HepG2 (cell line): Measurements from ENCODE around the gene ZXDC. TPM values are rescaled to one million over a fixed set of nuclear protein-coding genes. Genes with fewer than 3 reads are reported as not detected.

Source experiments
- CBX2 ChIP-seq, 2 experiments: fragments of 200-600 bp in 1 of 2; sonication (generic); formaldehyde crosslinking in 1 of 2; IDR thresholded peaks; 2 replicates each; pipeline versions ENCODE4 v1.7.0 to v1.8.1; 2018 to 2022; ENCODE audit warnings: low read depth in 2 of 2, low read length in 1 of 2, mild to moderate bottlenecking in 1 of 2, missing genetic modification reagents in 1 of 2
- FOSL1 ChIP-seq: sonication (generic); formaldehyde crosslinking; IDR thresholded peaks from 2 replicates; pipeline ENCODE4 v1.9.0; 2021; ENCODE audit warnings: missing genetic modification reagents, borderline replicate concordance
- HDAC1 ChIP-seq: sonication (generic); formaldehyde crosslinking; IDR thresholded peaks from 2 replicates; pipeline ENCODE4 v1.5.1; 2020; ENCODE audit warnings: mild to moderate bottlenecking, missing genetic modification reagents
- HIC2 ChIP-seq: sonication (generic); formaldehyde crosslinking; IDR thresholded peaks from 2 replicates; pipeline ENCODE4 v1.9.0; 2022; ENCODE audit warnings: low read depth, missing genetic modification reagents
- HIVEP1 ChIP-seq: sonication (generic); formaldehyde crosslinking; IDR thresholded peaks from 2 replicates; pipeline ENCODE4 v1.4.0; 2020; ENCODE audit warnings: mild to moderate bottlenecking, missing genetic modification reagents
- HNRNPUL1 ChIP-seq: fragments of 200-400 bp; formaldehyde crosslinking; IDR thresholded peaks from 2 replicates; pipeline ENCODE4 v1.6.1; 2017; ENCODE audit warnings: low read depth, mild to moderate bottlenecking, low read length, moderate library complexity
- PAXIP1 ChIP-seq: sonication (generic); formaldehyde crosslinking; conservative IDR thresholded peaks from 2 replicates; pipeline ENCODE4 v1.4.0; 2020; ENCODE audit warnings: mild to moderate bottlenecking, missing genetic modification reagents, moderate library complexity
- PHF21A ChIP-seq: sonication (generic); formaldehyde crosslinking; IDR thresholded peaks from 2 replicates; pipeline ENCODE4 v1.5.0; 2020; ENCODE audit warnings: mild to moderate bottlenecking, missing genetic modification reagents
- RELA ChIP-seq: sonication (generic); formaldehyde crosslinking; IDR thresholded peaks from 2 replicates; pipeline ENCODE4 v1.4.0; 2020; ENCODE audit warnings: missing genetic modification reagents
- SALL1 ChIP-seq: sonication (generic); formaldehyde crosslinking; IDR thresholded peaks from 2 replicates; pipeline ENCODE4 v1.8.0; 2022; ENCODE audit warnings: mild to moderate bottlenecking, missing genetic modification reagents
- SNAPC2 ChIP-seq: sonication (generic); formaldehyde crosslinking; IDR thresholded peaks from 2 replicates; pipeline ENCODE4 v1.8.1; 2022; ENCODE audit warnings: mild to moderate bottlenecking, missing genetic modification reagents
- ZBTB46 ChIP-seq: sonication (generic); formaldehyde crosslinking; IDR thresholded peaks from 2 replicates; pipeline ENCODE4 v1.4.0; 2020; ENCODE audit warnings: mild to moderate bottlenecking, missing genetic modification reagents, borderline replicate concordance
- ZNF180 ChIP-seq: sonication (generic); formaldehyde crosslinking; IDR thresholded peaks from 2 replicates; pipeline ENCODE4 v1.4.0; 2020; ENCODE audit warnings: low read depth, missing genetic modification reagents, borderline replicate concordance
- ZNF260 ChIP-seq: sonication (generic); formaldehyde crosslinking; IDR thresholded peaks from 2 replicates; pipeline ENCODE4 v1.4.0; 2020; ENCODE audit warnings: missing genetic modification reagents, low read depth, mild to moderate bottlenecking, borderline replicate concordance
- ZNF281 ChIP-seq: sonication (generic); formaldehyde crosslinking; IDR thresholded peaks from 2 replicates; pipeline ENCODE4 v1.4.0; 2020; ENCODE audit warnings: missing genetic modification reagents, borderline replicate concordance
- ZNF510 ChIP-seq: sonication (generic); formaldehyde crosslinking; IDR thresholded peaks from 2 replicates; pipeline ENCODE4 v1.4.0; 2020; ENCODE audit warnings: low read depth, mild to moderate bottlenecking, missing genetic modification reagents
- ZNF546 ChIP-seq: sonication (generic); formaldehyde crosslinking; conservative IDR thresholded peaks from 2 replicates; pipeline ENCODE4 v1.8.1; 2023; ENCODE audit warnings: mild to moderate bottlenecking, missing genetic modification reagents
- ZNF891 ChIP-seq: sonication (generic); formaldehyde crosslinking; IDR thresholded peaks from 2 replicates; pipeline ENCODE4 v1.5.0; 2020; ENCODE audit warnings: mild to moderate bottlenecking, missing genetic modification reagents
- polyA plus RNA-seq, 8 experiments: library from polyadenylated mRNA; depleted of rRNA in 3 of 8; stranded (reverse) in 7 of 8; unstranded in 1 of 8; fragments of >200 nt; fragmentation: Illumina TruSeq in 4 of 8; extraction: Trizol in 4 of 8; gene quantifications; 2 replicates each; pipeline versions ENCODE4 v1.2.1 to v1.2.3, GENCODE V29; 2011 to 2016; ENCODE audit warnings: low read depth in 4 of 8, missing spikeins in 1 of 8, mixed read lengths in 1 of 8; ENCODE audit not compliant: insufficient read depth in 1 of 8
- total RNA-seq, 5 experiments: library from RNA; depleted of rRNA; stranded (reverse); fragments of >200 nt; fragmentation: Illumina TruSeq; extraction: Trizol; gene quantifications; 2 replicates each; pipeline ENCODE4 v1.2.3, GENCODE V29; 2016; ENCODE audit warnings: low read depth in 1 of 5

ZXDC gene
- total and polyA plus RNA-seq, 2 of the 13 experiments (the other 11 are each of a cell fraction or from before 2014, with no cell fraction given): 17.6 to 21.2 TPM

GRCh38 chr3:126481808-126482502 lies 6.3 kb upstream of the ZXDC start (continued):
- TF ChIP-seq HIC2 (CRISPR knock-in tag): peak; percentile 89
- TF ChIP-seq HIVEP1 (CRISPR knock-in tag): peak; percentile 23; the same call in 1 of the 2 replicates
- TF ChIP-seq RELA (CRISPR knock-in tag): no peak
- no peak for TF ChIP-seq SNAPC2
- TF ChIP-seq ZNF891: no peak
- TF ChIP-seq ZNF260: no peak
- no peak for TF ChIP-seq ZNF510 (CRISPR knock-in tag)
- no peak for TF ChIP-seq ZNF180 (CRISPR knock-in tag)
- TF ChIP-seq ZNF281 (CRISPR knock-in tag): no peak
- TF ChIP-seq ZBTB46 (CRISPR knock-in tag): no peak
- peak; percentile 48; the same call in 1 of the 2 replicates for TF ChIP-seq PHF21A (CRISPR knock-in tag)
- TF ChIP-seq FOSL1: no peak
- TF ChIP-seq ZNF546 (CRISPR knock-in tag): no peak
- TF ChIP-seq SALL1 (CRISPR knock-in tag): peak; percentile 53
- peak; percentile 66 for TF ChIP-seq PAXIP1 (CRISPR knock-in tag)
- TF ChIP-seq HNRNPUL1: no peak
- TF ChIP-seq HDAC1 (CRISPR knock-in tag): peak; percentile 79
- TF ChIP-seq CBX2 (IDR thresholded peaks at IDR 0.05; ENCODE audit: low read depth, low read length): no peak
- TF ChIP-seq CBX2 (CRISPR knock-in tag; IDR thresholded peaks at IDR 0.05; ENCODE audit: low read depth): no peak
